HepG2 (cell line): ENCODE measurements around the gene PRKRIP1. TPM values are rescaled to one million over a fixed set of nuclear protein-coding genes. Genes with fewer than 3 reads are reported as not detected.

Source experiments
- ATM ChIP-seq: fragments of 450-650 bp; IDR thresholded peaks from 2 replicates; pipeline ENCODE4 v1.7.1; 2017; ENCODE audit warnings: mild to moderate bottlenecking, borderline replicate concordance
- HMG20A ChIP-seq: IDR thresholded peaks from 2 replicates; pipeline ENCODE4 v1.6.1; 2016; ENCODE audit warnings: borderline replicate concordance
- PHB2 ChIP-seq: fragments of 450-650 bp; IDR thresholded peaks from 2 replicates; pipeline ENCODE4 v1.6.1; 2018; ENCODE audit not compliant: partially characterized antibody
- SAFB2 ChIP-seq: sonication (generic); formaldehyde crosslinking; IDR thresholded peaks from 2 replicates; pipeline ENCODE4 v1.5.1; 2020; ENCODE audit warnings: missing genetic modification reagents, low read depth, mild to moderate bottlenecking, borderline replicate concordance
- SMAD1 ChIP-seq: sonication (generic); formaldehyde crosslinking; IDR thresholded peaks from 2 replicates; pipeline ENCODE4 v1.4.0; 2020; ENCODE audit warnings: missing genetic modification reagents, low read depth, mild to moderate bottlenecking, borderline replicate concordance
- SMAD3 ChIP-seq: sonication (generic); formaldehyde crosslinking; IDR thresholded peaks from 2 replicates; pipeline ENCODE4 v1.4.0; 2020; ENCODE audit warnings: missing genetic modification reagents
- SMC3 ChIP-seq: IDR thresholded peaks from 2 replicates; pipeline ENCODE4 v1.6.1; 2011; ENCODE audit warnings: low read length, improper control_type of control experiment
- ZBTB21 ChIP-seq: sonication (generic); formaldehyde crosslinking; IDR thresholded peaks from 2 replicates; pipeline ENCODE4 v1.4.0; 2020; ENCODE audit warnings: missing genetic modification reagents
- ZBTB7A ChIP-seq: sonication (generic); formaldehyde crosslinking; IDR thresholded peaks from 2 replicates; pipeline ENCODE4 v1.8.0; 2022; ENCODE audit warnings: mild to moderate bottlenecking, missing genetic modification reagents
- ZFP62 ChIP-seq: sonication (generic); formaldehyde crosslinking; IDR thresholded peaks from 2 replicates; pipeline ENCODE4 v1.4.0; 2020; ENCODE audit warnings: missing genetic modification reagents
- ZNF292 ChIP-seq: sonication (generic); formaldehyde crosslinking; IDR thresholded peaks from 2 replicates; pipeline ENCODE4 v1.8.1; 2022; ENCODE audit warnings: mild to moderate bottlenecking, low read depth, missing genetic modification reagents, borderline replicate concordance
- ZNF451 ChIP-seq: sonication (generic); formaldehyde crosslinking; IDR thresholded peaks from 2 replicates; pipeline ENCODE4 v1.5.0; 2020; ENCODE audit warnings: mild to moderate bottlenecking, missing genetic modification reagents
- ZNF547 ChIP-seq: sonication (generic); formaldehyde crosslinking; IDR thresholded peaks from 2 replicates; pipeline ENCODE4 v1.5.1; 2020; ENCODE audit warnings: mild to moderate bottlenecking, missing genetic modification reagents
- polyA plus RNA-seq, 8 experiments: library from polyadenylated mRNA; depleted of rRNA in 3 of 8; stranded (reverse) in 7 of 8; unstranded in 1 of 8; fragments of >200 nt; fragmentation: Illumina TruSeq in 4 of 8; extraction: Trizol in 4 of 8; gene quantifications; 2 replicates each; pipeline versions ENCODE4 v1.2.1 to v1.2.3, GENCODE V29; 2011 to 2016; ENCODE audit warnings: low read depth in 4 of 8, missing spikeins in 1 of 8, mixed read lengths in 1 of 8; ENCODE audit not compliant: insufficient read depth in 1 of 8
- total RNA-seq, 5 experiments: library from RNA; depleted of rRNA; stranded (reverse); fragments of >200 nt; fragmentation: Illumina TruSeq; extraction: Trizol; gene quantifications; 2 replicates each; pipeline ENCODE4 v1.2.3, GENCODE V29; 2016; ENCODE audit warnings: low read depth in 1 of 5
- TF ChIP-seq, protein P1 (sequence below): IDR thresholded peaks from 2 replicates; pipeline ENCODE4 v1.6.1; 2016; ENCODE audit warnings: low read depth
- TF ChIP-seq, protein P2 (sequence below): sonication (generic); formaldehyde crosslinking; IDR thresholded peaks from 2 replicates; pipeline ENCODE4 v1.8.1; 2023; ENCODE audit warnings: mild to moderate bottlenecking, missing genetic modification reagents
- TF ChIP-seq, protein P3 (sequence below): sonication (generic); formaldehyde crosslinking; conservative IDR thresholded peaks from 2 replicates; pipeline ENCODE4 v1.4.0; 2020; ENCODE audit warnings: missing genetic modification reagents
- TF ChIP-seq, protein P4 (sequence below): conservative IDR thresholded peaks from 2 replicates; pipeline ENCODE4 v1.6.1; 2018; ENCODE audit warnings: missing genetic modification reagents
- TF ChIP-seq, protein P5 (sequence below): IDR thresholded peaks from 2 replicates; pipeline ENCODE4 v1.4.0; 2020; ENCODE audit warnings: mild to moderate bottlenecking, missing genetic modification reagents
- TF ChIP-seq, protein P6 (sequence below): sonication (generic); formaldehyde crosslinking; IDR thresholded peaks from 2 replicates; pipeline ENCODE4 v1.4.0; 2020; ENCODE audit warnings: missing genetic modification reagents

Gene PRKRIP1
- total and polyA plus RNA-seq, 2 of the 13 experiments (the other 11 are each of a cell fraction or from before 2014, with no cell fraction given): 13.2 to 16.8 TPM

DNA sequence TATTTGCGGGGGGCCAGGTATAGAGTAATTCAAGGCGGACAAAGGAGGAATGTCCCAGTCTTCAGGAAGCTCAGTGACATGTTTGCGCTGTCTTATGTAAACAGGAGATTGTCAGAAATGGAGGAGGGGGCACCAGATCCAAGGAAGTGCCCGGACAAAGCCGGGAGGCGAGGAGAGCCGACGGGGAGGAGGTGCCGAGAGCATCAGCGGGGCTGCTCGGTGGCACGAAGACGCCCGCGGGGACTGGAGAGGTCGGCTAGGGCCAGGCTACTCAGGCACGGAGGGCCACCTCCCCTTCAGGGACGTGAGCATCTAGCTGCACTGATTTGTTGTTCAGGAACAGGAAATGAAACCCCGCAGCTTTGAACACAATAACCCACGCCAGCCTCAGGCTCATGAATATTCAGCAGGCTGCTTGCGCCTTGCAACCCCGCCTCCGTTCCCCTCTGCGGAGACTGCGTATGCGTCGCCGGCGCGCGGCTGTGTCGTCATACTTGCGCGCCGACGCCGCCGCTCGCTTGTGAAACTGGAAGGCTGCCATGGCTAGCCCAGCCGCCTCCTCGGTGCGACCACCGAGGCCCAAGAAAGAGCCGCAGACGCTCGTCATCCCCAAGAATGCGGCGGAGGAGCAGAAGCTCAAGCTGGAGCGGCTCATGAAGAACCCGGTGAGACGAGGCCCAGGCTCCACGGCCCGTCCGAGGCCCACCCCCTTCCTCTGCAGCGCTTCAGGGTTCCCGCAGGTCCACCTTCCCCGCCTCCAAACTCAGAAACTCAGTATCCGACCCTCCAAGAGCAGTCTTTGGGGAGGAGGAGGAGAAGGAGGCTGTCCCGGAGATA lies at the start of gene PRKRIP1 (continued):
- TF ChIP-seq, protein P1, sequence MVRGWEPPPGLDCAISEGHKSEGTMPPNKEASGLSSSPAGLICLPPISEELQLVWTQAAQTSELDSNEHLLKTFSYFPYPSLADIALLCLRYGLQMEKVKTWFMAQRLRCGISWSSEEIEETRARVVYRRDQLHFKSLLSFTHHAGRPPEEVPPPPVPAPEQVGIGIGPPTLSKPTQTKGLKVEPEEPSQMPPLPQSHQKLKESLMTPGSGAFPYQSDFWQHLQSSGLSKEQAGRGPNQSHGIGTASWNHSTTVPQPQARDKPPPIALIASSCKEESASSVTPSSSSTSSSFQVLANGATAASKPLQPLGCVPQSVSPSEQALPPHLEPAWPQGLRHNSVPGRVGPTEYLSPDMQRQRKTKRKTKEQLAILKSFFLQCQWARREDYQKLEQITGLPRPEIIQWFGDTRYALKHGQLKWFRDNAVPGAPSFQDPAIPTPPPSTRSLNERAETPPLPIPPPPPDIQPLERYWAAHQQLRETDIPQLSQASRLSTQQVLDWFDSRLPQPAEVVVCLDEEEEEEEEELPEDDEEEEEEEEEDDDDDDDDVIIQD: no peak
- TF ChIP-seq SAFB2 (CRISPR knock-in tag) (no peak), ZNF547 (CRISPR knock-in tag) (no peak), SMAD1 (CRISPR knock-in tag) (no peak), ATM (no peak), ZNF292 (CRISPR knock-in tag) (0 out of 2 replicates have a peak, but pooled peaks have one; percentile 40), SMC3 (no peak), HMG20A (CRISPR knock-in tag) (no peak), ZBTB7A (no peak), SMAD3 (CRISPR knock-in tag) (no peak), ZNF451 (CRISPR knock-in tag) (no peak), PHB2 (no peak), ZFP62 (no peak), ZBTB21 (CRISPR knock-in tag) (no peak)
- TF ChIP-seq, protein P2, sequence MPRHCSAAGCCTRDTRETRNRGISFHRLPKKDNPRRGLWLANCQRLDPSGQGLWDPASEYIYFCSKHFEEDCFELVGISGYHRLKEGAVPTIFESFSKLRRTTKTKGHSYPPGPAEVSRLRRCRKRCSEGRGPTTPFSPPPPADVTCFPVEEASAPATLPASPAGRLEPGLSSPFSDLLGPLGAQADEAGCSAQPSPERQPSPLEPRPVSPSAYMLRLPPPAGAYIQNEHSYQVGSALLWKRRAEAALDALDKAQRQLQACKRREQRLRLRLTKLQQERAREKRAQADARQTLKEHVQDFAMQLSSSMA (CRISPR knock-in tag): no peak
- TF ChIP-seq, protein P3, sequence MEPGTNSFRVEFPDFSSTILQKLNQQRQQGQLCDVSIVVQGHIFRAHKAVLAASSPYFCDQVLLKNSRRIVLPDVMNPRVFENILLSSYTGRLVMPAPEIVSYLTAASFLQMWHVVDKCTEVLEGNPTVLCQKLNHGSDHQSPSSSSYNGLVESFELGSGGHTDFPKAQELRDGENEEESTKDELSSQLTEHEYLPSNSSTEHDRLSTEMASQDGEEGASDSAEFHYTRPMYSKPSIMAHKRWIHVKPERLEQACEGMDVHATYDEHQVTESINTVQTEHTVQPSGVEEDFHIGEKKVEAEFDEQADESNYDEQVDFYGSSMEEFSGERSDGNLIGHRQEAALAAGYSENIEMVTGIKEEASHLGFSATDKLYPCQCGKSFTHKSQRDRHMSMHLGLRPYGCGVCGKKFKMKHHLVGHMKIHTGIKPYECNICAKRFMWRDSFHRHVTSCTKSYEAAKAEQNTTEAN (CRISPR knock-in tag): no peak
- TF ChIP-seq, protein P4, sequence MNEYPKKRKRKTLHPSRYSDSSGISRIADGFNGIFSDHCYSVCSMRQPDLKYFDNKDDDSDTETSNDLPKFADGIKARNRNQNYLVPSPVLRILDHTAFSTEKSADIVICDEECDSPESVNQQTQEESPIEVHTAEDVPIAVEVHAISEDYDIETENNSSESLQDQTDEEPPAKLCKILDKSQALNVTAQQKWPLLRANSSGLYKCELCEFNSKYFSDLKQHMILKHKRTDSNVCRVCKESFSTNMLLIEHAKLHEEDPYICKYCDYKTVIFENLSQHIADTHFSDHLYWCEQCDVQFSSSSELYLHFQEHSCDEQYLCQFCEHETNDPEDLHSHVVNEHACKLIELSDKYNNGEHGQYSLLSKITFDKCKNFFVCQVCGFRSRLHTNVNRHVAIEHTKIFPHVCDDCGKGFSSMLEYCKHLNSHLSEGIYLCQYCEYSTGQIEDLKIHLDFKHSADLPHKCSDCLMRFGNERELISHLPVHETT (CRISPR knock-in tag): no peak
- TF ChIP-seq, protein P5, sequence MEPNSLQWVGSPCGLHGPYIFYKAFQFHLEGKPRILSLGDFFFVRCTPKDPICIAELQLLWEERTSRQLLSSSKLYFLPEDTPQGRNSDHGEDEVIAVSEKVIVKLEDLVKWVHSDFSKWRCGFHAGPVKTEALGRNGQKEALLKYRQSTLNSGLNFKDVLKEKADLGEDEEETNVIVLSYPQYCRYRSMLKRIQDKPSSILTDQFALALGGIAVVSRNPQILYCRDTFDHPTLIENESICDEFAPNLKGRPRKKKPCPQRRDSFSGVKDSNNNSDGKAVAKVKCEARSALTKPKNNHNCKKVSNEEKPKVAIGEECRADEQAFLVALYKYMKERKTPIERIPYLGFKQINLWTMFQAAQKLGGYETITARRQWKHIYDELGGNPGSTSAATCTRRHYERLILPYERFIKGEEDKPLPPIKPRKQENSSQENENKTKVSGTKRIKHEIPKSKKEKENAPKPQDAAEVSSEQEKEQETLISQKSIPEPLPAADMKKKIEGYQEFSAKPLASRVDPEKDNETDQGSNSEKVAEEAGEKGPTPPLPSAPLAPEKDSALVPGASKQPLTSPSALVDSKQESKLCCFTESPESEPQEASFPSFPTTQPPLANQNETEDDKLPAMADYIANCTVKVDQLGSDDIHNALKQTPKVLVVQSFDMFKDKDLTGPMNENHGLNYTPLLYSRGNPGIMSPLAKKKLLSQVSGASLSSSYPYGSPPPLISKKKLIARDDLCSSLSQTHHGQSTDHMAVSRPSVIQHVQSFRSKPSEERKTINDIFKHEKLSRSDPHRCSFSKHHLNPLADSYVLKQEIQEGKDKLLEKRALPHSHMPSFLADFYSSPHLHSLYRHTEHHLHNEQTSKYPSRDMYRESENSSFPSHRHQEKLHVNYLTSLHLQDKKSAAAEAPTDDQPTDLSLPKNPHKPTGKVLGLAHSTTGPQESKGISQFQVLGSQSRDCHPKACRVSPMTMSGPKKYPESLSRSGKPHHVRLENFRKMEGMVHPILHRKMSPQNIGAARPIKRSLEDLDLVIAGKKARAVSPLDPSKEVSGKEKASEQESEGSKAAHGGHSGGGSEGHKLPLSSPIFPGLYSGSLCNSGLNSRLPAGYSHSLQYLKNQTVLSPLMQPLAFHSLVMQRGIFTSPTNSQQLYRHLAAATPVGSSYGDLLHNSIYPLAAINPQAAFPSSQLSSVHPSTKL (CRISPR knock-in tag): no peak
- TF ChIP-seq, protein P6, sequence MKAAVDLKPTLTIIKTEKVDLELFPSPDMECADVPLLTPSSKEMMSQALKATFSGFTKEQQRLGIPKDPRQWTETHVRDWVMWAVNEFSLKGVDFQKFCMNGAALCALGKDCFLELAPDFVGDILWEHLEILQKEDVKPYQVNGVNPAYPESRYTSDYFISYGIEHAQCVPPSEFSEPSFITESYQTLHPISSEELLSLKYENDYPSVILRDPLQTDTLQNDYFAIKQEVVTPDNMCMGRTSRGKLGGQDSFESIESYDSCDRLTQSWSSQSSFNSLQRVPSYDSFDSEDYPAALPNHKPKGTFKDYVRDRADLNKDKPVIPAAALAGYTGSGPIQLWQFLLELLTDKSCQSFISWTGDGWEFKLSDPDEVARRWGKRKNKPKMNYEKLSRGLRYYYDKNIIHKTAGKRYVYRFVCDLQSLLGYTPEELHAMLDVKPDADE (CRISPR knock-in tag): peak; percentile 47; the same call in 1 of the 2 replicates
